ENCODE results near the gene OCA2.
"Not testable (repeated sequence)": the region's sequence is repeated elsewhere in the genome, so short reads cannot be mapped to it uniquely, and the experiment has no call there.

The OCA2 gene

GRCh38 chr15:27768732-27769475 is 330.2 kb downstream of the OCA2 start:
- Mint-ChIP-seq H3K9me3 (peaks cover 4% of the 10 kb centered on the region), H3K27ac (no peak overlapping the region), H3K4me3 (no peak overlapping the region), H3K27me3 (no peaks in the 10 kb centered on the region), H3K4me1 (no peaks in the 10 kb centered on the region), H3K36me3 (no peaks in the 10 kb centered on the region)

- H3K9me3 Mint-ChIP-seq = peaks cover 4% of the 10 kb centered on the region
- H3K27me3 Mint-ChIP-seq = no peaks in the 10 kb centered on the region
- no peak overlapping the region for H3K27ac Mint-ChIP-seq
- H3K36me3 Mint-ChIP-seq = no peaks in the 10 kb centered on the region
- H3K4me1 Mint-ChIP-seq = no peaks in the 10 kb centered on the region
- H3K4me3 Mint-ChIP-seq = no peak overlapping the region
Measured at GRCh38 chr15:27767918-27768640, 331.0 kb downstream of the OCA2 start.

GRCh38 chr15:27767430-27767829 is 331.7 kb downstream of the OCA2 start:
- H3K9me3 Mint-ChIP-seq, H3K27ac Mint-ChIP-seq: not testable (repeated sequence)

GRCh38 chr15:27764339-27764738 is 334.8 kb downstream of the OCA2 start:
- Mint-ChIP-seq H3K27me3 (no peaks in the 10 kb centered on the region), H3K4me3 (no peak overlapping the region), H3K27ac (no peak overlapping the region), H3K4me1 (no peaks in the 10 kb centered on the region), H3K36me3 (no peaks in the 10 kb centered on the region), H3K9me3 (peaks cover 4% of the 10 kb centered on the region)

More at GRCh38 chr15:27767430-27767829, 331.7 kb downstream of the OCA2 start:
- not testable (repeated sequence) for H3K4me3 Mint-ChIP-seq, H3K36me3 Mint-ChIP-seq, H3K27me3 Mint-ChIP-seq, H3K4me1 Mint-ChIP-seq

GRCh38 chr15:27763514-27763913 is 335.6 kb downstream of the OCA2 start:
- H3K27ac Mint-ChIP-seq = no peak overlapping the region
- H3K4me1 Mint-ChIP-seq = no peaks in the 10 kb centered on the region
- peaks cover 3% of the 10 kb centered on the region for H3K9me3 Mint-ChIP-seq
- no peaks in the 10 kb centered on the region for H3K36me3 Mint-ChIP-seq
- no peaks in the 10 kb centered on the region for H3K27me3 Mint-ChIP-seq
- no peak overlapping the region for H3K4me3 Mint-ChIP-seq

GRCh38 chr15:27762471-27762870 is 336.6 kb downstream of the OCA2 start:
- Mint-ChIP-seq H3K27me3 (no peaks in the 10 kb centered on the region), H3K36me3 (no peaks in the 10 kb centered on the region), H3K9me3 (no peaks in the 10 kb centered on the region), H3K27ac (no peak overlapping the region), H3K4me1 (no peaks in the 10 kb centered on the region), H3K4me3 (no peak overlapping the region)

GRCh38 chr15:27757052-27757451 is 342.1 kb downstream of the OCA2 start:
- Mint-ChIP-seq H3K36me3 (no peaks in the 10 kb centered on the region), H3K9me3 (no peaks in the 10 kb centered on the region), H3K4me1 (no peaks in the 10 kb centered on the region), H3K27ac (no peak overlapping the region), H3K27me3 (no peaks in the 10 kb centered on the region), H3K4me3 (no peak overlapping the region)

- Mint-ChIP-seq H3K9me3 (no peaks in the 10 kb centered on the region), H3K4me3 (no peak overlapping the region), H3K36me3 (no peaks in the 10 kb centered on the region), H3K27me3 (no peaks in the 10 kb centered on the region), H3K4me1 (no peaks in the 10 kb centered on the region), H3K27ac (no peak overlapping the region)
Measured at GRCh38 chr15:27752691-27753090, 346.4 kb downstream of the OCA2 start.

- H3K27ac Mint-ChIP-seq = no peak overlapping the region
- H3K27me3 Mint-ChIP-seq = peaks cover 1% of the 10 kb centered on the region
- H3K36me3 Mint-ChIP-seq = no peaks in the 10 kb centered on the region
- no peak overlapping the region for H3K4me3 Mint-ChIP-seq
- H3K9me3 Mint-ChIP-seq = no peaks in the 10 kb centered on the region
- no peaks in the 10 kb centered on the region for H3K4me1 Mint-ChIP-seq
Measured at GRCh38 chr15:27747997-27748396, 351.1 kb downstream of the OCA2 start.

- H3K9me3 Mint-ChIP-seq = no peaks in the 10 kb centered on the region
- no peak overlapping the region for H3K27ac Mint-ChIP-seq
- H3K4me1 Mint-ChIP-seq = no peaks in the 10 kb centered on the region
- no peaks in the 10 kb centered on the region for H3K36me3 Mint-ChIP-seq
- H3K27me3 Mint-ChIP-seq = peaks cover 1% of the 10 kb centered on the region
- H3K4me3 Mint-ChIP-seq = no peak overlapping the region
Measured at GRCh38 chr15:27746401-27746955, 352.6 kb downstream of the OCA2 start.

GRCh38 chr15:27744641-27745040 is 354.5 kb downstream of the OCA2 start:
- Mint-ChIP-seq H3K4me1 (no peaks in the 10 kb centered on the region), H3K36me3 (no peaks in the 10 kb centered on the region), H3K27me3 (peaks cover 1% of the 10 kb centered on the region), H3K4me3 (no peak overlapping the region), H3K27ac (no peak overlapping the region), H3K9me3 (peaks cover 3% of the 10 kb centered on the region)

GRCh38 chr15:27743638-27744037 is 355.5 kb downstream of the OCA2 start:
- peaks cover 5% of the 10 kb centered on the region for H3K9me3 Mint-ChIP-seq
- peaks cover 1% of the 10 kb centered on the region for H3K27me3 Mint-ChIP-seq
- no peaks in the 10 kb centered on the region for H3K4me1 Mint-ChIP-seq
- H3K4me3 Mint-ChIP-seq = no peak overlapping the region
- no peak overlapping the region for H3K27ac Mint-ChIP-seq
- no peaks in the 10 kb centered on the region for H3K36me3 Mint-ChIP-seq

- no peaks in the 10 kb centered on the region for H3K36me3 Mint-ChIP-seq
- H3K27ac Mint-ChIP-seq = no peak overlapping the region
- H3K9me3 Mint-ChIP-seq = peaks cover 5% of the 10 kb centered on the region
- peaks cover 1% of the 10 kb centered on the region for H3K27me3 Mint-ChIP-seq
- no peak overlapping the region for H3K4me3 Mint-ChIP-seq
- H3K4me1 Mint-ChIP-seq = no peaks in the 10 kb centered on the region
Measured at GRCh38 chr15:27742751-27743477, 356.2 kb downstream of the OCA2 start.

GRCh38 chr15:27741226-27741860 is 357.8 kb downstream of the OCA2 start:
- Mint-ChIP-seq H3K27ac (no peak overlapping the region), H3K9me3 (peaks cover 5% of the 10 kb centered on the region), H3K27me3 (peaks cover under 1% of the 10 kb centered on the region), H3K4me3 (no peak overlapping the region), H3K36me3 (no peaks in the 10 kb centered on the region), H3K4me1 (no peaks in the 10 kb centered on the region)

GRCh38 chr15:27734785-27735495 is 364.2 kb downstream of the OCA2 start:
- H3K9me3 Mint-ChIP-seq = peaks cover 12% of the 10 kb centered on the region
- H3K27me3 Mint-ChIP-seq = no peaks in the 10 kb centered on the region
- no peak overlapping the region for H3K27ac Mint-ChIP-seq
- H3K4me3 Mint-ChIP-seq = no peak overlapping the region
- H3K4me1 Mint-ChIP-seq = no peaks in the 10 kb centered on the region
- H3K36me3 Mint-ChIP-seq = no peaks in the 10 kb centered on the region

Data from activated naive CD4-positive, alpha-beta T cell treated with anti-CD3 and anti-CD28 coated beads, Interleukin-2, amount 50 U/mL, for 24 hours (primary cell).